ENCODE measurements around the gene CNOT3.

DNA sequence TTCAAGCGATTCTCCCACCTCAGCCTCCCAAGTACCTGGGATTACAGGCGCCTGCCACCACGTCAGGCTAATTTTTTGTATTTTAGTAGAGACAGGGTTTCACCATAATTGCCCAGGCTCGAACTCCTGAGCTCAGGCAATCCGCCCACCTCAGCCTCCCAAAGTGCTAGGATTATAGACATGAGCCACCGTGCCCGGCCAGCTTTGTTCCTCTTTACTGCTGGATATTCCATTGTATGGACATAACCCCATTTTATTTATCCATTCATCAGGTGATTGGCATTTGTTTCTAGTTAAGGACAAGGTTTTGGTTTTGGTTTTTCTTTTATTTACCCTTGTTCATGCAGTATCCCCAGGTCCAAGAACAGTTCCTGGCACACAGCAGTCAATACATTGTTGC, 59.0 kb downstream of the CNOT3 start:
- TF ChIP-seq TCF12 (IDR thresholded peaks at IDR 0.05) = no peak
- TF ChIP-seq TCF12 (CRISPR knock-in tag; IDR thresholded peaks at IDR 0.05) = no peak
- TF ChIP-seq, protein P1, sequence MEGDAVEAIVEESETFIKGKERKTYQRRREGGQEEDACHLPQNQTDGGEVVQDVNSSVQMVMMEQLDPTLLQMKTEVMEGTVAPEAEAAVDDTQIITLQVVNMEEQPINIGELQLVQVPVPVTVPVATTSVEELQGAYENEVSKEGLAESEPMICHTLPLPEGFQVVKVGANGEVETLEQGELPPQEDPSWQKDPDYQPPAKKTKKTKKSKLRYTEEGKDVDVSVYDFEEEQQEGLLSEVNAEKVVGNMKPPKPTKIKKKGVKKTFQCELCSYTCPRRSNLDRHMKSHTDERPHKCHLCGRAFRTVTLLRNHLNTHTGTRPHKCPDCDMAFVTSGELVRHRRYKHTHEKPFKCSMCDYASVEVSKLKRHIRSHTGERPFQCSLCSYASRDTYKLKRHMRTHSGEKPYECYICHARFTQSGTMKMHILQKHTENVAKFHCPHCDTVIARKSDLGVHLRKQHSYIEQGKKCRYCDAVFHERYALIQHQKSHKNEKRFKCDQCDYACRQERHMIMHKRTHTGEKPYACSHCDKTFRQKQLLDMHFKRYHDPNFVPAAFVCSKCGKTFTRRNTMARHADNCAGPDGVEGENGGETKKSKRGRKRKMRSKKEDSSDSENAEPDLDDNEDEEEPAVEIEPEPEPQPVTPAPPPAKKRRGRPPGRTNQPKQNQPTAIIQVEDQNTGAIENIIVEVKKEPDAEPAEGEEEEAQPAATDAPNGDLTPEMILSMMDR (CRISPR knock-in tag; IDR thresholded peaks at IDR 0.05) = no peak
- TF ChIP-seq, protein P2, sequence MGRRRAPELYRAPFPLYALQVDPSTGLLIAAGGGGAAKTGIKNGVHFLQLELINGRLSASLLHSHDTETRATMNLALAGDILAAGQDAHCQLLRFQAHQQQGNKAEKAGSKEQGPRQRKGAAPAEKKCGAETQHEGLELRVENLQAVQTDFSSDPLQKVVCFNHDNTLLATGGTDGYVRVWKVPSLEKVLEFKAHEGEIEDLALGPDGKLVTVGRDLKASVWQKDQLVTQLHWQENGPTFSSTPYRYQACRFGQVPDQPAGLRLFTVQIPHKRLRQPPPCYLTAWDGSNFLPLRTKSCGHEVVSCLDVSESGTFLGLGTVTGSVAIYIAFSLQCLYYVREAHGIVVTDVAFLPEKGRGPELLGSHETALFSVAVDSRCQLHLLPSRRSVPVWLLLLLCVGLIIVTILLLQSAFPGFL (CRISPR knock-in tag; IDR thresholded peaks at IDR 0.05) = no peak
- TF ChIP-seq JUN (CRISPR knock-in tag; IDR thresholded peaks at IDR 0.05) = no peak

Data from HepG2 (cell line).